ENCODE measurements around the gene STIP1. TPM values are rescaled to one million over a fixed set of nuclear protein-coding genes. Genes with fewer than 3 reads are reported as not detected.
A peak's percentile ranks its signal among the peaks of the same experiment; 100 is the strongest.

The STIP1 gene
- total and polyA plus RNA-seq, 9 of the 15 experiments (the other 6 are each of a cell fraction or from before 2014, with no cell fraction given): 58.1 to 465 (median 346) TPM

DNA sequence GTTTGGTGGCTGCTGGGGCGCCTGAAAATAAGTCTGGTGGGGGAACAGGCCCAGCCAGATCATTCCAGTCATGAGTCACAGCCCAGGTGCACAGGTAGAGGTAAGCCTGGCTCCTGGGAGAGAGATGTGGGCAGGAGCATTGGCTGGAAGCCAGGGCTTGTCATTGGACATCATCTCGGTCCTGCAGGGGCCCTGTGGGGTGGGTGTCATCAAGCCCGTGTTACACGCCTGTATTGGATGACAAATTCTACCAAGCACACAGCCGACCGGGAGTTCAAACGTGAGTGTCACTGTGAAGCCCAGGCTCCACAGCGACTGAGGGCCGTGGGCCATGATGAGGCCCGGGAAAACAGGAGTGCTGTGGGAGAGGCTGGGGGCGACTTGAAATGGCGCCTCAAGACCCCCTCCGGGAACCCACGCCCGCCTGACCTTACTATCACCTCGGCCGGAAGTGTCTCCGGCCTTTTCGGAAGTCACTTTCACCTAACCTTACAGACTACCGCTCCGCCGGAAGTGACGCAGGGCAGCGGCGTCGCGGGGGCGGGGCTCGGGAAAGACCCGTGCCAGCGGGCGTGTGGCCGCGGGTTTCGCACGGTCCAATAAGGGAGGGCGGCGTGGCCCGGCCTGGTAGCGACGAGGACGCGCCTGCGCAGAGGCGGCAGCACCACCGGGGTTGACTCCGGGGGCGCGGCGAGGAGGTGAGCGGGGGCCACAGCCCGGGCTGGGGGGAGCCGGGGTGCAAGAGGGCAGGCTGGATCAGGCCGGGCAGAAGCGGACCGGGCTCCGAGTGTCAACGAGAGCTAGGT, 54.7 kb downstream of the STIP1 start, which contains the start of gene FKBP2 (continued):
- TF ChIP-seq, protein P1, sequence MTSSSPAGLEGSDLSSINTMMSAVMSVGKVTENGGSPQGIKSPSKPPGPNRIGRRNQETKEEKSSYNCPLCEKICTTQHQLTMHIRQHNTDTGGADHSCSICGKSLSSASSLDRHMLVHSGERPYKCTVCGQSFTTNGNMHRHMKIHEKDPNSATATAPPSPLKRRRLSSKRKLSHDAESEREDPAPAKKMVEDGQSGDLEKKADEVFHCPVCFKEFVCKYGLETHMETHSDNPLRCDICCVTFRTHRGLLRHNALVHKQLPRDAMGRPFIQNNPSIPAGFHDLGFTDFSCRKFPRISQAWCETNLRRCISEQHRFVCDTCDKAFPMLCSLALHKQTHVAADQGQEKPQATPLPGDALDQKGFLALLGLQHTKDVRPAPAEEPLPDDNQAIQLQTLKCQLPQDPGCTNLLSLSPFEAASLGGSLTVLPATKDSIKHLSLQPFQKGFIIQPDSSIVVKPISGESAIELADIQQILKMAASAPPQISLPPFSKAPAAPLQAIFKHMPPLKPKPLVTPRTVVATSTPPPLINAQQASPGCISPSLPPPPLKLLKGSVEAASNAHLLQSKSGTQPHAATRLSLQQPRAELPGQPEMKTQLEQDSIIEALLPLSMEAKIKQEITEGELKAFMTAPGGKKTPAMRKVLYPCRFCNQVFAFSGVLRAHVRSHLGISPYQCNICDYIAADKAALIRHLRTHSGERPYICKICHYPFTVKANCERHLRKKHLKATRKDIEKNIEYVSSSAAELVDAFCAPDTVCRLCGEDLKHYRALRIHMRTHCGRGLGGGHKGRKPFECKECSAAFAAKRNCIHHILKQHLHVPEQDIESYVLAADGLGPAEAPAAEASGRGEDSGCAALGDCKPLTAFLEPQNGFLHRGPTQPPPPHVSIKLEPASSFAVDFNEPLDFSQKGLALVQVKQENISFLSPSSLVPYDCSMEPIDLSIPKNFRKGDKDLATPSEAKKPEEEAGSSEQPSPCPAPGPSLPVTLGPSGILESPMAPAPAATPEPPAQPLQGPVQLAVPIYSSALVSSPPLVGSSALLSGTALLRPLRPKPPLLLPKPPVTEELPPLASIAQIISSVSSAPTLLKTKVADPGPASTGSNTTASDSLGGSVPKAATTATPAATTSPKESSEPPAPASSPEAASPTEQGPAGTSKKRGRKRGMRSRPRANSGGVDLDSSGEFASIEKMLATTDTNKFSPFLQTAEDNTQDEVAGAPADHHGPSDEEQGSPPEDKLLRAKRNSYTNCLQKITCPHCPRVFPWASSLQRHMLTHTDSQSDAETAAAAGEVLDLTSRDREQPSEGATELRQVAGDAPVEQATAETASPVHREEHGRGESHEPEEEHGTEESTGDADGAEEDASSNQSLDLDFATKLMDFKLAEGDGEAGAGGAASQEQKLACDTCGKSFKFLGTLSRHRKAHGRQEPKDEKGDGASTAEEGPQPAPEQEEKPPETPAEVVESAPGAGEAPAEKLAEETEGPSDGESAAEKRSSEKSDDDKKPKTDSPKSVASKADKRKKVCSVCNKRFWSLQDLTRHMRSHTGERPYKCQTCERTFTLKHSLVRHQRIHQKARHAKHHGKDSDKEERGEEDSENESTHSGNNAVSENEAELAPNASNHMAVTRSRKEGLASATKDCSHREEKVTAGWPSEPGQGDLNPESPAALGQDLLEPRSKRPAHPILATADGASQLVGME (CRISPR knock-in tag; IDR thresholded peaks at IDR 0.05): peak; percentile 70; the same call in 1 of the 2 replicates
- peak; percentile 36 for TF ChIP-seq NEUROD1 (IDR thresholded peaks at IDR 0.05; ENCODE audit: borderline replicate concordance, low read depth, low read length, partially characterized antibody)
- TF ChIP-seq L3MBTL2 (IDR thresholded peaks at IDR 0.05): peak; percentile 56
- no peak for TF ChIP-seq STAG1 (CRISPR knock-in tag; IDR thresholded peaks at IDR 0.05; ENCODE audit: borderline replicate concordance)
- TF ChIP-seq MXI1 (IDR thresholded peaks at IDR 0.05; ENCODE audit: low read depth, low read length): 0 out of 2 replicates have a peak, but pooled peaks have one; percentile 4
- TF ChIP-seq ZNF77 (CRISPR knock-in tag; IDR thresholded peaks at IDR 0.05): peak; percentile 78; the same call in 1 of the 2 replicates
- TF ChIP-seq HNRNPL (IDR thresholded peaks at IDR 0.05; ENCODE audit: low read depth, low read length): 0 out of 2 replicates have a peak, but pooled peaks have one; percentile 53
- peak; percentile 96 for TF ChIP-seq ZBTB7A (IDR thresholded peaks at IDR 0.05; ENCODE audit: borderline replicate concordance, control insufficient read depth, low read depth, low read length)
- TF ChIP-seq PML (IDR thresholded peaks at IDR 0.05; ENCODE audit: low read length): peak; percentile 89
- no peak for TF ChIP-seq ZNF57 (CRISPR knock-in tag; IDR thresholded peaks at IDR 0.05)
- TF ChIP-seq MEIS2 (IDR thresholded peaks at IDR 0.05; ENCODE audit: partially characterized antibody): peak; percentile 77
- TF ChIP-seq, protein P2, sequence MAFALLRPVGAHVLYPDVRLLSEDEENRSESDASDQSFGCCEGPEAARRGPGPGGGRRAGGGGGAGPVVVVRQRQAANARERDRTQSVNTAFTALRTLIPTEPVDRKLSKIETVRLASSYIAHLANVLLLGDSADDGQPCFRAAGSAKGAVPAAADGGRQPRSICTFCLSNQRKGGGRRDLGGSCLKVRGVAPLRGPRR (CRISPR knock-in tag; IDR thresholded peaks at IDR 0.05): no peak
- peak; percentile 26 for TF ChIP-seq NFYB (IDR thresholded peaks at IDR 0.05; ENCODE audit: extremely low read depth, insufficient read length)
- TF ChIP-seq, protein P3, sequence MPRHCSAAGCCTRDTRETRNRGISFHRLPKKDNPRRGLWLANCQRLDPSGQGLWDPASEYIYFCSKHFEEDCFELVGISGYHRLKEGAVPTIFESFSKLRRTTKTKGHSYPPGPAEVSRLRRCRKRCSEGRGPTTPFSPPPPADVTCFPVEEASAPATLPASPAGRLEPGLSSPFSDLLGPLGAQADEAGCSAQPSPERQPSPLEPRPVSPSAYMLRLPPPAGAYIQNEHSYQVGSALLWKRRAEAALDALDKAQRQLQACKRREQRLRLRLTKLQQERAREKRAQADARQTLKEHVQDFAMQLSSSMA (CRISPR knock-in tag; IDR thresholded peaks at IDR 0.05): peak; percentile 68; the same call in 1 of the 2 replicates
- TF ChIP-seq TFE3 (CRISPR knock-in tag; IDR thresholded peaks at IDR 0.05): peak; percentile 9; the same call in 1 of the 2 replicates
- TF ChIP-seq ZNF165 (CRISPR knock-in tag; IDR thresholded peaks at IDR 0.05; ENCODE audit: borderline replicate concordance): no peak
- no peak for TF ChIP-seq ZNF121 (CRISPR knock-in tag; conservative IDR thresholded peaks at IDR 0.05)
- TF ChIP-seq POLR2AphosphoS5 (IDR thresholded peaks at IDR 0.05; ENCODE audit: control insufficient read depth, insufficient read depth, low read depth, low read length): peak; percentile 88
- TF ChIP-seq SPI1 (IDR thresholded peaks at IDR 0.05; ENCODE audit: borderline replicate concordance, low read depth, low read length): peak; percentile 35; the same call in 1 of the 2 replicates
